Retinal pigment epithelial cell (primary cell): ENCODE data around the gene PLPP1.

Source experiments
- DNase-seq: peaks from one replicate; pipeline ENCODE4 v3.0.0-alpha.2; 2010; ENCODE audit warnings: low read depth
- H3K4me3 ChIP-seq: 2 replicates; pipeline ENCODE4 v1.5.1; 2011; ENCODE audit warnings: mild to moderate bottlenecking, low read length, control low read depth, moderate library complexity
- CTCF ChIP-seq: conservative IDR thresholded peaks from 2 replicates; pipeline ENCODE4 v1.5.1; 2011; ENCODE audit warnings: low read depth, low read length, control low read depth, inconsistent platforms

Gene PLPP1

GRCh38 chr5:55471468-55471867 is 63.3 kb downstream of the PLPP1 start:
- TF ChIP-seq CTCF = no peak
- no peak for DNase-seq
- no peak overlapping the region for H3K4me3 ChIP-seq

DNA sequence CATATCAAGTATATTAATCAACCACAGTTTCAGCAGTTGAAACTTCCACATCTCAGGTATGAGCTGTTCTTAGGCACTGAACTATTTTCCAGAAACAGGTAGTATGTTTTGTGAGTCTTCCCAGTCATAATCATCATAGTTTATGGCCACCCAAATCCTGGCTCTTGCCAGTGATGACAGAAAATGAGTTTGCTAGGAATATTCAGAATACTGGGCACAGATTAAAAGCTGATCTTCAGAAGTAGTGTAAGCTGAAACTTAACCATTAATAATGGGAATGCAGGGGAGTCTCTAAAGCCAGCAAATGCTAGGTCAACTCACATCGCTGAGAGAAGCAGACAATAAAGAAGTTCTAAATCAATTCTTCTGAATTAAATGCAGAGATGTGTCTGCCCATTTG is 64.5 kb downstream of the PLPP1 start:
- H3K4me3 ChIP-seq = no peak overlapping the region
- TF ChIP-seq CTCF = no peak
- DNase-seq = no peak

DNA sequence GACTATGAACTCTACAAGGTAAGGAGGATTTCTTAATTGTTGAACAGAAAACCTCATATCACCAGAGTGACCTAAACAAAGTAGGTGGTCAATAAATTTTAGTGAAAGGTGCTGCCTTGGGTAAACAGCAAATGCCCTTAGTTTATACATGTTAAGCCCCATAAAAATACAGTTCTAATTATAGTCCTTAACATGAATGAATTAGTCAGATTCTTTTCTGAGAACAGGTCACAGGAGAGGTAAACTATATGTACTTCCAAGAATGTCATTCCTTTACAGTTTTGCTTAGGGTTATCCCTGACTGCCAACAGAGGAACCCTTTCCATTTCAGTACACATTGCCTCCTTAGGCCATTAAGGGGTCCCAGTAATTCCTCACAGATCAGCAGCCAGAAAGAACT is 64.9 kb downstream of the PLPP1 start:
- TF ChIP-seq CTCF = no peak
- H3K4me3 ChIP-seq = no peak overlapping the region
- DNase-seq = no peak

DNA sequence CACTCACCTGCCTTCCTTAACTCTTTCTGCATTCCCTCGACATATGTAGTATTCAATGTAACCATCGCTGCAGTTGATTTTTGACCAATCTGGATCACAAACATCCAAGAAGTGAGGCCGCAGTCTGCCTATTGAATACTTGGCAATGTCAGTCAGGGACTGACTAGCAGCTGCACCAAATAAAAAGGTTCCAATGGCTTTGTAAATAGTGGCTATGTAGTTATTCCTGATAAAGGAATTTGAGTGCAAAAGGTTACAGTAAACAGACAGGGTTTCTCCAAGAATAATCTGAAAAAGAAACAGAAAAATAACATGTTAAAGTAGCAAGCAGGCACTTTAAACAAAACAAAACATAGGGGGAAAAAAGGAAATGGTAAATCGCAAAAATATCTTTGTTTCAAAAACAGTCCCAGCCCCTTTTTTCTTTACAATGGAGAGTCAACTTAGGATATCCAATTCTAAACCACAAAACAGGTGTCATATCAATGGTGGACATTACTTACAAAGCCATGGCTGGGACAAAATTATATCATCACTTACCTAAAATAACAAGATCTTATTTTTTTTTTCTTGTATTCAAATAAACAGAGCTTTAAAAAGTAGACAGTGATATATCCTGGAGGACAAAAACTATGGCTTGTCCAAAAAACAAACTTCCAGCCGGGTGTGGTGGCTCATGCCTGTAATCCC is 66.8 kb downstream of the PLPP1 start:
- no peak overlapping the region for H3K4me3 ChIP-seq
- no peak for TF ChIP-seq CTCF
- DNase-seq = no peak

- H3K4me3 ChIP-seq = no peak overlapping the region
- no peak for TF ChIP-seq CTCF
Measured at GRCh38 chr5:55463613-55464012, 71.2 kb downstream of the PLPP1 start.

DNA sequence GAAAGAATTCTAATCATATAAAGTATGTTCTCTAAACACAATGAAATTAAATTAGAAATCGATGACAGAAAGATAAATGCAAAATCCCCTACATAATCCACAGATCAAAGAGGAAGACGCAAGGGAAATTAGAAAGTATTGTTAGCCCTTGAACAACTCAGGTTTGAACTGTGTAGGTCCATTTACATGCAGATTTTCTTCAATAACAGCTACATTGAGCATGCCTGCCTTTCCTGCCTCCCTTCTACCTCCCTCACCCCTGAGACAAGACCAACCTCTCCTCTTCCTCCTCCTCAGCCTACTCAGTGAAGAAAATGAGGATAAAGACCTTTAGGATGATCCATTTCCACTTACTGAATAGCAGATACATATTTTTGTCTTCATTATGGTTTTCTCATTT is 75.2 kb downstream of the PLPP1 start:
- H3K4me3 ChIP-seq = no peak overlapping the region
- TF ChIP-seq CTCF = no peak
- DNase-seq = no peak

More at GRCh38 chr5:55463613-55464012, 71.2 kb downstream of the PLPP1 start:
- DNase-seq = no peak

DNA sequence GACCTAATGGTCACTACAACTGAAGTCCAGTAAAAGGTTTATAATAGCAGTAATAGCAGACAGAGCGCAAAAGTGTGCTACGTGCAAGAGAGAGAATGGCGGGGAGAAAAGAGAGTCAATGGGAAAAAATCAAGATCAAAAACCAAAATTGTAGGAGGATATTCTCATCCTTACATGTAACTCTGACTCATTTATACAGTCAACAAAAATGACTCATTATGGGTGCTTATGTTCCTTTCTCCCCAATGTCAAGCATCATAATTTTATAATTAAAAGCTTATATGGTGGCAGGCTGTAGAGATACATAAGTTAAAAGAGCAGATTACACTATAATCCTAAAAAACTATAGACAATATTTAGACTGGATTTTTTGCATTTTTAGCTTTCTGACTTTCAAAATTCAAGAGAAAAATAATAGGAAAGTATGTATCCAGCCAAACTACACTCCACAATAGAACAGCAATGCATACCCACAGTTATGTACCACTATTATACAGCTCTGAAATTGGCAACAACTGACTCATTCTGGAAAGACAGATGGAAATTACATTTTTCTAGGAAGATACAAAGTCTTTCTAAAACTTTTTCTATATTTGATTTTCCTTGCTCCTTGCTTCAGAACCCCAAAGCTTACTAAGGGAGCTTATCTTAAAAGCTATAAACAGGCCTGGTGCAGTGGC is 78.4 kb downstream of the PLPP1 start:
- no peak for TF ChIP-seq CTCF
- no peak for DNase-seq
- H3K4me3 ChIP-seq = no peak overlapping the region
